PC-9 (cell line): ENCODE results near the gene RAP1B. TPM values are rescaled to one million over a fixed set of nuclear protein-coding genes. Genes with fewer than 3 reads are reported as not detected.

ENCODE experiments used
- BruUV-seq: library from RNA; stranded (reverse); fragments of 400-500 nt; replicated peaks from 2 replicates; lab custom pipeline; 2021; lab: Mats Ljungman, UMichigan
- CTCF ChIA-PET: fragments of 300-600 bp; sonication (Branson Sonifier 250); formaldehyde crosslinking; loops from one replicate; lab custom pipeline; 2022; ENCODE audit warnings: antibody characterized with exemption; lab: Charles Lee
- POLR2A ChIA-PET: fragments of 300-600 bp; sonication (Branson Sonifier 250); formaldehyde crosslinking; loops from one replicate; lab custom pipeline; 2022; ENCODE audit warnings: antibody characterized with exemption; ENCODE audit not compliant: unreplicated experiment; lab: Charles Lee
- DNase-seq, 2 experiments: peaks; one replicate each; pipeline versions ENCODE4 v3.0.0 to v3.0.0-alpha.2; 2015 to 2022; ENCODE audit warnings: mixed read lengths in 1 of 2
- H2AFZ ChIP-seq: fragments of 200-600 bp; sonication (generic); 2 replicates; pipeline ENCODE4 v1.8.1; 2017; ENCODE audit warnings: antibody characterized with exemption
- H3F3A ChIP-seq: fragments of 200-600 bp; sonication (generic); 2 replicates; pipeline ENCODE4 v1.8.1; 2017; ENCODE audit warnings: antibody characterized with exemption, mild to moderate bottlenecking, low read depth; ENCODE audit not compliant: insufficient read depth
- H3K27ac ChIP-seq: fragments of 200-600 bp; sonication (generic); 2 replicates; pipeline ENCODE4 v1.6.1; 2016; ENCODE audit warnings: mixed run types
- H3K27me3 ChIP-seq: fragments of 200-600 bp; sonication (generic); 2 replicates; pipeline ENCODE4 v1.6.1; 2016; ENCODE audit warnings: low read depth, mixed run types; ENCODE audit not compliant: insufficient read depth
- H3K36me3 ChIP-seq: fragments of 200-600 bp; sonication (generic); 2 replicates; pipeline ENCODE4 v1.6.1; 2016; ENCODE audit warnings: low read depth, mixed run types
- H3K4me1 ChIP-seq: fragments of 200-600 bp; sonication (generic); replicated peaks from 2 replicates; pipeline ENCODE4 v1.6.1; 2016; ENCODE audit warnings: mixed run types; ENCODE audit not compliant: insufficient read depth
- H3K4me2 ChIP-seq: fragments of 200-600 bp; sonication (generic); 2 replicates; pipeline ENCODE4 v1.6.1; 2017; ENCODE audit warnings: mixed run types
- H3K4me3 ChIP-seq: fragments of 200-600 bp; sonication (generic); 2 replicates; pipeline ENCODE4 v1.6.1; 2016; ENCODE audit warnings: mixed run types
- H3K79me2 ChIP-seq: fragments of 200-600 bp; sonication (generic); 2 replicates; pipeline ENCODE4 v1.6.1; 2017; ENCODE audit warnings: low read depth, mixed run types
- H3K9me2 ChIP-seq: fragments of 200-600 bp; sonication (generic); 2 replicates; pipeline ENCODE4 v1.8.1; 2017; ENCODE audit warnings: mild to moderate bottlenecking; ENCODE audit not compliant: insufficient read depth
- H3K9me3 ChIP-seq: fragments of 200-600 bp; sonication (generic); 2 replicates; pipeline ENCODE4 v1.8.1; 2016; ENCODE audit warnings: low read depth; ENCODE audit not compliant: insufficient read depth
- H4K20me1 ChIP-seq: fragments of 200-600 bp; sonication (generic); 2 replicates; pipeline ENCODE4 v1.8.1; 2017; ENCODE audit not compliant: insufficient read depth
- EZH2 ChIP-seq: fragments of 200-600 bp; sonication (generic); IDR thresholded peaks from 2 replicates; pipeline ENCODE4 v1.8.0; 2017; ENCODE audit warnings: antibody characterized with exemption, low read depth
- intact Hi-C: fragments of 100-400 bp; cut with micrococcal nuclease; formaldehyde crosslinking; loops from one replicate; pipeline ENCODE4 v1.10.0; 2022; ENCODE audit not compliant: unreplicated experiment
- total RNA-seq: library from RNA; stranded (reverse); gene quantifications from 2 replicates; pipeline ENCODE4 v1.2.3, GENCODE V29; 2021
- TF ChIP-seq, protein P1 (sequence below): fragments of 200-600 bp; sonication (generic); conservative IDR thresholded peaks from 2 replicates; pipeline ENCODE4 v1.6.1; 2017; ENCODE audit warnings: mixed run types, antibody characterized with exemption, mild to moderate bottlenecking, moderate library complexity

Gene RAP1B
- total RNA-seq, 1 experiment from 2014 or later, result 89.7 TPM

GRCh38 chr12:68686262-68686594 lies 75.5 kb downstream of the RAP1B start:
- peak overlapping the region; percentile 87 for H3K27ac ChIP-seq
- peaks cover 8% of the 10 kb centered on the region for H3K36me3 ChIP-seq
- peaks cover 4% of the 10 kb centered on the region for H3F3A ChIP-seq
- H3K27me3 ChIP-seq, result no peaks in the 10 kb centered on the region
- peak overlapping the region; percentile 89 for H2AFZ ChIP-seq
- H3K4me2 ChIP-seq, result peak overlapping the region; percentile 80
- no peaks in the 10 kb centered on the region for H3K9me2 ChIP-seq
- peaks cover 6% of the 10 kb centered on the region; the same call in 1 of the 2 replicates for H4K20me1 ChIP-seq
- intact Hi-C loops, result loop anchor here (2.0 to 10.0 kb wide), 5 partner anchors 75 to 464 kb away; partner anchors contain the start of genes MDM1, MDM2 and RAP1B
- H3K4me3 ChIP-seq, result peak overlapping the region; percentile 97
- BruUV-seq, result TSS peak; percentile 73
- TF ChIP-seq EZH2, result no peak
- TF ChIP-seq, protein P1, sequence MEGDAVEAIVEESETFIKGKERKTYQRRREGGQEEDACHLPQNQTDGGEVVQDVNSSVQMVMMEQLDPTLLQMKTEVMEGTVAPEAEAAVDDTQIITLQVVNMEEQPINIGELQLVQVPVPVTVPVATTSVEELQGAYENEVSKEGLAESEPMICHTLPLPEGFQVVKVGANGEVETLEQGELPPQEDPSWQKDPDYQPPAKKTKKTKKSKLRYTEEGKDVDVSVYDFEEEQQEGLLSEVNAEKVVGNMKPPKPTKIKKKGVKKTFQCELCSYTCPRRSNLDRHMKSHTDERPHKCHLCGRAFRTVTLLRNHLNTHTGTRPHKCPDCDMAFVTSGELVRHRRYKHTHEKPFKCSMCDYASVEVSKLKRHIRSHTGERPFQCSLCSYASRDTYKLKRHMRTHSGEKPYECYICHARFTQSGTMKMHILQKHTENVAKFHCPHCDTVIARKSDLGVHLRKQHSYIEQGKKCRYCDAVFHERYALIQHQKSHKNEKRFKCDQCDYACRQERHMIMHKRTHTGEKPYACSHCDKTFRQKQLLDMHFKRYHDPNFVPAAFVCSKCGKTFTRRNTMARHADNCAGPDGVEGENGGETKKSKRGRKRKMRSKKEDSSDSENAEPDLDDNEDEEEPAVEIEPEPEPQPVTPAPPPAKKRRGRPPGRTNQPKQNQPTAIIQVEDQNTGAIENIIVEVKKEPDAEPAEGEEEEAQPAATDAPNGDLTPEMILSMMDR, result no peak
- peaks cover 34% of the 10 kb centered on the region for H3K79me2 ChIP-seq
- no peak for DNase-seq
- POLR2A ChIA-PET, result interaction anchor here (0.6 kb wide), 1 partner anchor 121 kb away, joined by 3 read pairs; no protein-coding TSS in a partner anchor
- peaks cover 24% of the 10 kb centered on the region for H3K4me1 ChIP-seq
- H3K9me3 ChIP-seq, result no peaks in the 10 kb centered on the region
- CTCF ChIA-PET, result no interaction called here

DNA sequence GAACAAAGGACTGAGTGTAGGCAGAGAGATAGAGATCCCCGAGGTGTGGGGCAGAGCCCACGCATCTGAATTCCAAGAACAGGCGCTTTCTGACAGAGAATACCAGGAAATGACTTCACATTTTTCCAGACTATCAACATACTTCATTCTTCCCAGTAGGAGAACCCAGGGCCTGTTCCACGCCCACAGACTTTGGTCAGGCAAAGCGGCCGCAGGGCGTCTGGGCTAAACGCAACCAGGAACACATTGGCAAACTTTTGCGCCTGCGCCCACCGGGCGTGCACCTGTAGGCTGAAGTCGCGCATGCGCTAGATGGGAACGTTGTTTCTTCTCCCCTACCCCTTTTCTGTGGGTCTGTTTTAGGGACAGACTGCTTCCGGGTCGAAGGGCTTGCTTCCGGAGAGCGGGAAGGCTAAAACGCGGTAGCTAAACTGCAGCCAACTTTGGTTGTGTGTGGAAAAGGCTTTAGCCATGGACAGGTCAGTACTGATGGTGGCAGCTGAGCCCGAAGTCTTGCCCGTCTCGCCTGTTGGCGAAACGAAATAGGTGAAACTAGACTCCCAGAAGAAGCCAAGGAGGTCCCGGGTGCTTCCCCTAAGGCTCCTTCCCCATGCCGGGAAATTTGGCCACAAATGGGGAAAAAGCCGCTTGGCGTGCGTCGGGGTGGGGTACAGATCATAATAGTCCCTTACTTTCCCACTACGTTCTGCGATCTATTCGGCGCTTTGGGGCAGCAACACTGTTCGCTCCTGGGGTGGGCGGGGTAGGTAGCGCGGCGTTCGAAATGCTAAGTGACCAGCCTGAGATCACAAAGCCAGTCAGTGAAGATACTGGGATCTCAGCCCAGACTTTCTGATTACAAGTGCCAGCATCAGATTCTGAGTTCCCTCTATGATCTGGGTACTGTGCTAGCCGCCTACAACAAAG lies 76.2 kb downstream of the RAP1B start, which contains the start of gene NUP107:
TSS of gene NUP107 (plus strand) at position 384 of the 927 bp plus-strand sequence. CDS start at position 472, 88 bp downstream.
- peak within 1 kb of the TSS; percentile 87 for H3K27ac ChIP-seq
- DNase-seq, result peak; percentile 97 to 99
- H3K4me3 ChIP-seq, result peak within 1 kb of the TSS; percentile 97
- peaks cover 14% of the 10 kb centered on the region for H3K36me3 ChIP-seq
- BruUV-seq, result TSS peak; percentile 68
- peaks cover 24% of the 10 kb centered on the region for H3K4me1 ChIP-seq
- H3K9me2 ChIP-seq, result no peaks in the 10 kb centered on the region
- H3K79me2 ChIP-seq, result peaks cover 34% of the 10 kb centered on the region
- H2AFZ ChIP-seq, result peak within 1 kb of the TSS; percentile 92
- POLR2A ChIA-PET, result interaction anchor here (0.5 to 0.6 kb wide), 2 partner anchors 102 to 331 kb away, joined by 4 to 10 read pairs; no protein-coding TSS in a partner anchor
- CTCF ChIA-PET, result no interaction called here
- no peaks in the 10 kb centered on the region for H3K9me3 ChIP-seq
- no peaks in the 10 kb centered on the region for H3K27me3 ChIP-seq
- H4K20me1 ChIP-seq, result peaks cover 6% of the 10 kb centered on the region; the same call in 1 of the 2 replicates
- H3F3A ChIP-seq, result peaks cover 4% of the 10 kb centered on the region
- TF ChIP-seq, protein P1, result no peak
- no peak for TF ChIP-seq EZH2
- intact Hi-C loops, result loop anchor here (2.0 to 10.0 kb wide), 5 partner anchors 76 to 465 kb away; partner anchors contain the start of genes MDM1, MDM2 and RAP1B
- peak within 1 kb of the TSS; percentile 99 for H3K4me2 ChIP-seq

GRCh38 chr12:68695454-68695853 lies 84.8 kb downstream of the RAP1B start:
- Histone ChIP-seq H3K9me2 (no peaks in the 10 kb centered on the region), H3K36me3 (peaks cover 36% of the 10 kb centered on the region), H3K9me3 (no peaks in the 10 kb centered on the region), H3K4me2 (no peak overlapping the region), H2AFZ (no peak overlapping the region), H3K4me1 (no peaks in the 10 kb centered on the region), H3K27ac (no peak overlapping the region), H3K4me3 (no peak overlapping the region), H3K79me2 (no peaks in the 10 kb centered on the region), H3F3A (no peaks in the 10 kb centered on the region), H4K20me1 (no peaks in the 10 kb centered on the region), H3K27me3 (no peaks in the 10 kb centered on the region)
- intact Hi-C loops, result no loop called here
- TF ChIP-seq, protein P1, result no peak
- TF ChIP-seq EZH2, result no peak
- DNase-seq, result no peak
- ChIA-PET CTCF (no interaction called here), POLR2A (no interaction called here)
- BruUV-seq, result no TSS peak
